Hepatocyte (in vitro differentiated cells): ENCODE results near the gene AAR2. TPM values are rescaled to one million over a fixed set of nuclear protein-coding genes. Genes with fewer than 3 reads are reported as not detected.

Experiments
- DNase-seq: peaks from one replicate; pipeline ENCODE4 v3.0.0-alpha.2; 2016; ENCODE audit warnings: low spot score
- H2AFZ ChIP-seq: fragments of 200-600 bp; sonication (generic); 2 replicates; pipeline ENCODE4 v1.6.0; 2016; ENCODE audit warnings: antibody characterized with exemption, mild to moderate bottlenecking
- H3K27ac ChIP-seq: fragments of 200-600 bp; sonication (generic); 2 replicates; pipeline ENCODE4 v1.5.1; 2016; ENCODE audit warnings: mild to moderate bottlenecking
- H3K27me3 ChIP-seq: fragments of 200-600 bp; sonication (generic); 2 replicates; pipeline ENCODE4 v1.6.1; 2016
- H3K36me3 ChIP-seq: fragments of 200-600 bp; sonication (generic); replicated peaks from 2 replicates; pipeline ENCODE4 v1.5.1; 2016; ENCODE audit warnings: low read depth; ENCODE audit not compliant: insufficient read depth
- H3K4me1 ChIP-seq: fragments of 200-600 bp; sonication (generic); 2 replicates; pipeline ENCODE4 v1.5.1; 2016; ENCODE audit warnings: mild to moderate bottlenecking, moderate library complexity; ENCODE audit not compliant: insufficient read depth
- H3K4me2 ChIP-seq: fragments of 200-600 bp; sonication (generic); 2 replicates; pipeline ENCODE4 v1.6.0; 2016
- H3K4me3 ChIP-seq: fragments of 200-600 bp; sonication (generic); 2 replicates; pipeline ENCODE4 v1.5.1; 2016; ENCODE audit warnings: mild to moderate bottlenecking
- H3K79me2 ChIP-seq: fragments of 200-600 bp; sonication (generic); 2 replicates; pipeline ENCODE4 v1.6.0; 2017; ENCODE audit warnings: mild to moderate bottlenecking
- H3K9me2 ChIP-seq: fragments of 200-600 bp; sonication (generic); replicated peaks from 2 replicates; pipeline ENCODE4 v1.6.0; 2017; ENCODE audit warnings: mild to moderate bottlenecking; ENCODE audit not compliant: insufficient read depth
- H3K9me3 ChIP-seq: fragments of 200-600 bp; sonication (generic); 2 replicates; pipeline ENCODE4 v1.5.1; 2016; ENCODE audit warnings: low read depth, mild to moderate bottlenecking
- H4K20me1 ChIP-seq: fragments of 200-600 bp; sonication (generic); 2 replicates; pipeline ENCODE4 v1.6.0; 2016; ENCODE audit warnings: mild to moderate bottlenecking; ENCODE audit not compliant: insufficient read depth, poor library complexity, severe bottlenecking
- CTCF ChIP-seq: fragments of 200-600 bp; sonication (generic); IDR thresholded peaks from 2 replicates; pipeline ENCODE4 v1.5.1; 2016; ENCODE audit warnings: antibody characterized with exemption, mild to moderate bottlenecking; ENCODE audit not compliant: poor library complexity
- EZH2 ChIP-seq: fragments of 200-600 bp; sonication (generic); IDR thresholded peaks from 2 replicates; pipeline ENCODE4 v1.6.1; 2016; ENCODE audit warnings: antibody characterized with exemption, mild to moderate bottlenecking, borderline replicate concordance
- EZH2phosphoT487 ChIP-seq: fragments of 200-600 bp; sonication (generic); IDR thresholded peaks from one replicate; pipeline ENCODE4 v1.6.1; 2018; ENCODE audit warnings: antibody characterized with exemption, mild to moderate bottlenecking, low read depth, moderate library complexity; ENCODE audit not compliant: unreplicated experiment, severe bottlenecking
- WGBS: methylation state at CpG from one replicate; pipeline ENCODE4 v1.1.6; 2016; ENCODE audit warnings: low lambda C conversion rate; ENCODE audit errors: missing lambda C conversion rate; 5-methylcytosine and 5-hydroxymethylcytosine counted together
- polyA plus RNA-seq: library from polyadenylated mRNA; unstranded; fragments of >200 nt; fragmentation: Nextera tagmentation; extraction: Ambion mirVana; gene quantifications from 2 replicates; pipeline ENCODE4 v1.2.1, GENCODE V29; 2016
- total RNA-seq: library from RNA; depleted of rRNA; stranded (reverse); fragments of >200 nt; gene quantifications from 2 replicates; pipeline ENCODE4 v1.2.3, GENCODE V29; 2014

AAR2 gene
- total and polyA plus RNA-seq, 2 experiments from 2014 or later = 26.7 to 36.7 TPM

GRCh38 chr20:36210436-36211021 lies 25.7 kb upstream of the AAR2 start:
- Histone ChIP-seq H3K27me3 (no peaks in the 10 kb centered on the region), H2AFZ (no peak overlapping the region), H3K9me2 (no peaks in the 10 kb centered on the region), H3K9me3 (no peaks in the 10 kb centered on the region), H3K4me2 (no peak overlapping the region), H3K4me1 (no peaks in the 10 kb centered on the region), H3K27ac (no peak overlapping the region), H3K79me2 (no peaks in the 10 kb centered on the region), H4K20me1 (no peaks in the 10 kb centered on the region), H3K4me3 (no peak overlapping the region), H3K36me3 (no peaks in the 10 kb centered on the region)
- TF ChIP-seq EZH2phosphoT487 (no peak), EZH2 (no peak), CTCF (no peak)
- no peak for DNase-seq
- 91% methylated on average over 5 of the region's 5 CpGs for WGBS

- no peak for DNase-seq
- Histone ChIP-seq H3K4me2 (no peak overlapping the region), H2AFZ (no peak overlapping the region), H3K36me3 (no peaks in the 10 kb centered on the region), H3K79me2 (no peaks in the 10 kb centered on the region), H3K4me1 (no peaks in the 10 kb centered on the region), H3K27me3 (no peaks in the 10 kb centered on the region), H3K4me3 (no peak overlapping the region), H3K9me3 (no peaks in the 10 kb centered on the region), H3K9me2 (no peaks in the 10 kb centered on the region), H4K20me1 (no peaks in the 10 kb centered on the region), H3K27ac (no peak overlapping the region)
- TF ChIP-seq CTCF (no peak), EZH2 (no peak), EZH2phosphoT487 (no peak)
- 79% methylated on average over 2 of the region's 2 CpGs for WGBS
These were observed 22.9 kb upstream of the AAR2 start for GRCh38 chr20:36213362-36213761.

- H3K36me3 ChIP-seq = no peaks in the 10 kb centered on the region
- H3K27ac ChIP-seq = no peak overlapping the region
- no peak overlapping the region for H2AFZ ChIP-seq
- H4K20me1 ChIP-seq = no peaks in the 10 kb centered on the region
- WGBS = 66% methylated on average over 5 of the region's 5 CpGs
- DNase-seq = peak; percentile 20
- no peaks in the 10 kb centered on the region for H3K4me1 ChIP-seq
- H3K9me3 ChIP-seq = no peaks in the 10 kb centered on the region
- no peak overlapping the region for H3K4me3 ChIP-seq
- TF ChIP-seq CTCF (peak; percentile 58), EZH2 (no peak)
- no peaks in the 10 kb centered on the region for H3K79me2 ChIP-seq
- H3K9me2 ChIP-seq = no peaks in the 10 kb centered on the region
- H3K4me2 ChIP-seq = no peak overlapping the region
- no peaks in the 10 kb centered on the region for H3K27me3 ChIP-seq
These were observed 21.5 kb upstream of the AAR2 start for GRCh38 chr20:36214684-36215256.

GRCh38 chr20:36215778-36216177 lies 20.5 kb upstream of the AAR2 start:
- H3K27me3 ChIP-seq = no peaks in the 10 kb centered on the region
- no peak overlapping the region for H3K4me2 ChIP-seq
- no peak for TF ChIP-seq CTCF
- no peak for TF ChIP-seq EZH2phosphoT487
- no peak for TF ChIP-seq EZH2
- no peak for DNase-seq
- H4K20me1 ChIP-seq = no peaks in the 10 kb centered on the region
- no peaks in the 10 kb centered on the region for H3K9me2 ChIP-seq
- 97% methylated on average over 4 of the region's 4 CpGs for WGBS
- no peak overlapping the region for H3K27ac ChIP-seq
- H3K36me3 ChIP-seq = no peaks in the 10 kb centered on the region
- no peaks in the 10 kb centered on the region for H3K4me1 ChIP-seq
- no peak overlapping the region for H2AFZ ChIP-seq
- H3K4me3 ChIP-seq = no peak overlapping the region
- no peaks in the 10 kb centered on the region for H3K79me2 ChIP-seq
- H3K9me3 ChIP-seq = no peaks in the 10 kb centered on the region
